COLO829 (cell line): Measurements from ENCODE around the gene SUPT7L.
A peak's percentile ranks its signal among the peaks of the same experiment; 100 is the strongest.
"Not testable (repeated sequence)": the region's sequence is repeated elsewhere in the genome, so short reads cannot be mapped to it uniquely, and the experiment has no call there.

Experiments used
- DNase-seq: peaks from one replicate; pipeline ENCODE4 v3.0.0; 2012; ENCODE audit warnings: low spot score

SUPT7L gene

GRCh38 chr2:27638037-27638637, 25.3 kb downstream of the SUPT7L start:
- no peak for DNase-seq

GRCh38 chr2:27636766-27637165, 26.6 kb downstream of the SUPT7L start:
- DNase-seq = no peak

- DNase-seq = no peak
These were observed 29.1 kb downstream of the SUPT7L start for GRCh38 chr2:27634291-27634690.

GRCh38 chr2:27630257-27630656, 33.2 kb downstream of the SUPT7L start:
- not testable (repeated sequence) for DNase-seq

- DNase-seq = peak; percentile 90
These were observed 34.4 kb downstream of the SUPT7L start, which contains the start of the genes CCDC121 and GPN1 for GRCh38 chr2:27628767-27629709. TSS of gene CCDC121 (minus strand) at chr2:27629012. CDS start at chr2:27627799, 1,213 bp downstream. TSS of gene GPN1 (plus strand) at chr2:27629050. CDS start at chr2:27629059, 9 bp downstream.

GRCh38 chr2:27627963-27628766, 35.2 kb downstream of the SUPT7L start:
- peak; percentile 25 for DNase-seq

- DNase-seq = not testable (repeated sequence)
These were observed 36.5 kb downstream of the SUPT7L start for GRCh38 chr2:27626921-27627320.

GRCh38 chr2:27626323-27626722, 37.1 kb downstream of the SUPT7L start:
- DNase-seq = not testable (repeated sequence)

- no peak for DNase-seq
These were observed 38.5 kb downstream of the SUPT7L start for GRCh38 chr2:27624943-27625342.

GRCh38 chr2:27622921-27623384, 40.5 kb downstream of the SUPT7L start:
- DNase-seq = peak; percentile 57

- DNase-seq = no peak
These were observed 41.9 kb downstream of the SUPT7L start for GRCh38 chr2:27621524-27621923.

GRCh38 chr2:27615316-27615715, 48.1 kb downstream of the SUPT7L start:
- no peak for DNase-seq

GRCh38 chr2:27613985-27614384, 49.4 kb downstream of the SUPT7L start:
- no peak for DNase-seq

- DNase-seq = no peak
These were observed 56.8 kb downstream of the SUPT7L start for GRCh38 chr2:27606611-27607010.
